Fibroblast of mammary gland (primary cell): ENCODE measurements around the gene SDC4.

Experiments
- DNase-seq: peaks from one replicate; pipeline ENCODE4 v3.0.0-alpha.2; 2010; ENCODE audit warnings: low read depth
- H3K4me3 ChIP-seq: 2 replicates; pipeline ENCODE4 v1.5.1; 2011; ENCODE audit warnings: low read depth, mild to moderate bottlenecking, low read length, moderate library complexity; ENCODE audit not compliant: control insufficient read depth
- TF ChIP-seq, protein P1 (sequence below): conservative IDR thresholded peaks from 2 replicates; pipeline ENCODE4 v1.5.1; 2011; ENCODE audit warnings: low read depth, low read length, inconsistent platforms; ENCODE audit not compliant: control insufficient read depth, insufficient read depth

The SDC4 gene

DNA sequence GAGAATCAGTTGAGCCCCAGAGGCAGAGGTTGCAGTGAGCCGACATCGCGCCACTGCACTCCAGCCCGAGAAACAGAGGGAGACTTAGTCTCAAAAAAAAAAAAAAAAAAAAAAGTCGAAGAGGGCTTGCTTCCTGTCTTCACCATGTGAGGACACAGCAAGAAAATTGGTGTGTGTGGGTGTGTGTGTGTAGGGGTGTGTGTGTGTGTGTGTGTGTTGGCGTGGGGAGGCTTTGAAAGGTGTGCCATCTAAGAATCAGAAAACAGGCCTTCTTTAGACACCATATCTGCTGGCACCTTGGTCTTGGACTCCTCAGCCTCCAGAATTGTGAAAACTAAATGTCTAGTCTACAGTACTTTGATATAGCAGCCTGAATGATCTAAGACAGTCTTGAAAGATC lies 48.4 kb downstream of the SDC4 start:
- TF ChIP-seq, protein P1, sequence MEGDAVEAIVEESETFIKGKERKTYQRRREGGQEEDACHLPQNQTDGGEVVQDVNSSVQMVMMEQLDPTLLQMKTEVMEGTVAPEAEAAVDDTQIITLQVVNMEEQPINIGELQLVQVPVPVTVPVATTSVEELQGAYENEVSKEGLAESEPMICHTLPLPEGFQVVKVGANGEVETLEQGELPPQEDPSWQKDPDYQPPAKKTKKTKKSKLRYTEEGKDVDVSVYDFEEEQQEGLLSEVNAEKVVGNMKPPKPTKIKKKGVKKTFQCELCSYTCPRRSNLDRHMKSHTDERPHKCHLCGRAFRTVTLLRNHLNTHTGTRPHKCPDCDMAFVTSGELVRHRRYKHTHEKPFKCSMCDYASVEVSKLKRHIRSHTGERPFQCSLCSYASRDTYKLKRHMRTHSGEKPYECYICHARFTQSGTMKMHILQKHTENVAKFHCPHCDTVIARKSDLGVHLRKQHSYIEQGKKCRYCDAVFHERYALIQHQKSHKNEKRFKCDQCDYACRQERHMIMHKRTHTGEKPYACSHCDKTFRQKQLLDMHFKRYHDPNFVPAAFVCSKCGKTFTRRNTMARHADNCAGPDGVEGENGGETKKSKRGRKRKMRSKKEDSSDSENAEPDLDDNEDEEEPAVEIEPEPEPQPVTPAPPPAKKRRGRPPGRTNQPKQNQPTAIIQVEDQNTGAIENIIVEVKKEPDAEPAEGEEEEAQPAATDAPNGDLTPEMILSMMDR, result no peak
- no peak overlapping the region for H3K4me3 ChIP-seq
- no peak for DNase-seq

DNA sequence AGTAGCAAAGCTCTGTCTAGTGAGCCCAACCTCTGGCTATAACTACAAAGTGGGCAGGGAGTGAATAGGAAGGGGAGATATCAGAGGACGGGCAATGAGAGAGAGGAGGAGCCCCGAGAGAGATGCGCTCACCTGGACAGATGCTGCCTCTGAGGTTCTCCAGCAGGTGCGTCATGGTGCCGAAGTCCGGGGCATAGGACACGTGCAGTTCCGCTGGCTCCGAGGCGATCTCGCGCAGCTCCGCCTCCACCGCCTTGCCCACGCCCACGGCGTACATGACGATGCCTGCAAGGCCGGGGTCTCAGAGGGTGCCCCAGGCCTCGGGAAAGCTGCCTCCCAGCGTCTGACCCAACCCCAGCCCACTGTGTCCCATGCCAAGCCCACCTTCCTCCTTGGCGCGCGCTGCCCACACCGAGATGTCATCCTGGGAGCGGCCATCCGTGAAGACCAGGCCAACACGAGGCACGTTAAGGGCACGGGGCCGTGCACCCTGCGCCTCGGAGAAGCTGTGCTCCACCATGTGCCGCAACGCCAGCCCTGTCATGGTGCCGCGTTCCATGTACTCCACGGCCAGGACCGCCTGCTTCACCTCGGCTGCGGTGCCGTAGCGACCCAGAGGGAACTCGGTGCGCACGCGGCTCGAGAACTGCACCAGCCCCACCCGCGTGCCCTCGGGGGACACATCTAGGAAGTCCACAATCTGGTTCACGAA lies 50.3 kb downstream of the SDC4 start:
- DNase-seq, result no peak
- no peak overlapping the region for H3K4me3 ChIP-seq
- TF ChIP-seq, protein P1, result no peak

DNA sequence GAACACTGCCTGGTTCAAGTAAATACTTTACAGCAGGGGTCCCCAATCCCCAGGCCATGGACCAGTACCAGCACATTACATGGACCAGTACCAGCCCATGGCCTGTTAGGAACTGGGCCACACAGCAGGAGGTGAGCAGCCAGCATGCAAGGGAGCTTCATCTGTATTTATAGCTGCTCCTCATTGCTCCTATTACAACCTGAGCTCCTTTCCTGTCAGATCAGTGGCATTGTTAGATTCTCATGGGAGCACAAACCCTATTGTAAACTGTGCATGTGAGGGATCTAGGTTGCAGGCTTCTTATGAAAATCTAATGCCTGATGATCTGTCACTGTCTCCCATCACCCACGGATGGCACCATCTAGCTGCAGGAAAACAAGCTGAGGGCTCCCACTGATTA lies 53.6 kb downstream of the SDC4 start:
- H3K4me3 ChIP-seq, result no peak overlapping the region
- DNase-seq, result no peak
- TF ChIP-seq, protein P1, result no peak

DNA sequence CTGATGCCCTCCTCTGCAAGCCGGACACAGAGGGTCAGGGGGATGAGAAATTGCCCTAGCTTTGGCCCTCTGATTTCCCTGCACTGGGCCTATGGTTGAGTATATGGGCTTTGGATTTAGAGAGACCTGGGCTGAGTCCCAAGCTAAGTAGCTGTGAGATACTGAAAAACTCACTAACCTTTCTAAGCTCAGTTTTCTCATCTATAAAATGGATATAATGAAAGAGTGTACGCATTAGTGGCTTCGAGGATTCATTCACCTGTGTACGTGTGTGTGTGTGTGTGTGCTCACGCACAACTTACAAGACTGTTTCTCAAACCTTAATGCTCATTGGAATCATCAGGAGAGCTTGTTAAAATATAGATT lies 54.2 kb downstream of the SDC4 start:
- DNase-seq, result no peak
- H3K4me3 ChIP-seq, result no peak overlapping the region
- TF ChIP-seq, protein P1, result no peak

DNA sequence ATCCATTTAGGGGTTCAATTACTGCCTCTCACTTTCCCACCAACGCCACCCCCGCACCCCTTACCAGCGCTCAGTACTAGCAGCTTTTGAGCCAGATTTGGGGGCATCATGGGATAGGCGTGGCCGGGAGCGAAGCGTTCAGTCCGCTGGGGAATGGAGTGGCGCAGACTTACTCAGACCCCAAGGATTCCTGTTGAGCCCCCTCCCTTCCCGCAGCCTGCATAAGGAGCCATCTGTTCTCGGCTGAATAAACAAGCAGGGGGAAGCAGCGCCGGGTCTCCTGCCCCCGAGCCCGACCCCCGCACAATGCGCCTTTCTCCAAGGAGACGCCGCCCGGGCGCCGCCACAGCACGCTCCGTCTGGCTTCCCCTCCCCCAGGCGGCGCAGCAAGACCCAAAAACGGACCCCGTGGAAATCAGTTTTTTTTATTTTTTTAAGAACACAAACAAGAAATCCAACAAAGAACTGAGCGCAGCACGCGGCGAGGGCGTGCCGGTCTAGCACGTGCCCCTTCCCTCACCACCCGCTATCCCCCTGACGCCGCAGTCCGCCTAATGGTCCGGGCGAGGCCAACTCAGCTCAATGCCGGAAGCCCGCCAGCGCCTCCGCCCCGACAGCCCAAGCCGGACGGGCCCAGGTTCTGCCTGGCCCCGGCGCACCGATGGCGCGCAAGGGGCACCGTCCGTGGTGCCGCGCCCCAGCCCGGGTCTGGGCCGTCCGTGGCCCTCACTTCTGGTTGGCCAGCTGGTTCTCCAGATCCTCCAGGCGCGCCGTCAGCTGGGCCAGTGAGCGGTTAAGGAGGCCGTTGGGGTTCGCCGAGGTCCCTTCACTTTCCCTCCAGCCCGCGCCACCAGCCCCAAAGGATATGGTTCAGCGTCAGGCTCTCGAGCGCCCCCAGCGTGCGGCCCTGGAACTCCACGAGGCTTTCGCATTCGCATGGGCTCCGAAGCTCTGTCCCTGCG lies 54.9 kb downstream of the SDC4 start:
- DNase-seq, result peak; percentile 54
- peak overlapping the region; percentile 39 for H3K4me3 ChIP-seq
- TF ChIP-seq, protein P1, result peak; percentile 80

DNA sequence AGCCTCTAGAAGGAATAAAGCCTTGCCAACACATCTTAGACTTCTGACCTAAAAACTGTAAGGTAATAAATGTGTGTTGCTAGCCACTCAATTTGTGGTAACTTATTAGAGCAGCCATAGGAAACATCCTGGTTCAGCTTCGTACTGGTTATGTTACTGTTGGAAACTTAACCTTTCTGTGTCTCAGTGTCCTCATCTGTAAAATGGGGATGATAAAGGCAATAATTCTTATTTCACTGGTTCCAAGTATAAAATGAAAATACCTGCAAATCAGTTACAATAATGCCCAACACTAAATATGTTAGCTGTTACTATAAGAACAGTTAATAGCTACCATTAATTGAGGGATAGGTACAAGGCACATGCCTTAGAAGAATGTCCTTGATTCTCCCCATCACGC lies 55.9 kb downstream of the SDC4 start:
- TF ChIP-seq, protein P1, result no peak
- H3K4me3 ChIP-seq, result no peak overlapping the region
- DNase-seq, result no peak
